ENCODE data around the gene PLAU.

GRCh38 chr10:73876971-73877370 lies 34.0 kb upstream of the PLAU start:
- TF ChIP-seq, protein P1, sequence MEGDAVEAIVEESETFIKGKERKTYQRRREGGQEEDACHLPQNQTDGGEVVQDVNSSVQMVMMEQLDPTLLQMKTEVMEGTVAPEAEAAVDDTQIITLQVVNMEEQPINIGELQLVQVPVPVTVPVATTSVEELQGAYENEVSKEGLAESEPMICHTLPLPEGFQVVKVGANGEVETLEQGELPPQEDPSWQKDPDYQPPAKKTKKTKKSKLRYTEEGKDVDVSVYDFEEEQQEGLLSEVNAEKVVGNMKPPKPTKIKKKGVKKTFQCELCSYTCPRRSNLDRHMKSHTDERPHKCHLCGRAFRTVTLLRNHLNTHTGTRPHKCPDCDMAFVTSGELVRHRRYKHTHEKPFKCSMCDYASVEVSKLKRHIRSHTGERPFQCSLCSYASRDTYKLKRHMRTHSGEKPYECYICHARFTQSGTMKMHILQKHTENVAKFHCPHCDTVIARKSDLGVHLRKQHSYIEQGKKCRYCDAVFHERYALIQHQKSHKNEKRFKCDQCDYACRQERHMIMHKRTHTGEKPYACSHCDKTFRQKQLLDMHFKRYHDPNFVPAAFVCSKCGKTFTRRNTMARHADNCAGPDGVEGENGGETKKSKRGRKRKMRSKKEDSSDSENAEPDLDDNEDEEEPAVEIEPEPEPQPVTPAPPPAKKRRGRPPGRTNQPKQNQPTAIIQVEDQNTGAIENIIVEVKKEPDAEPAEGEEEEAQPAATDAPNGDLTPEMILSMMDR (conservative IDR thresholded peaks at IDR 0.05 in 1 of 2, IDR thresholded peaks at IDR 0.05 in 1 of 2; ENCODE audit: low read depth in 1 of 2, low read length in 2 of 2): no peak
- no peak for TF ChIP-seq EZH2 (IDR thresholded peaks at IDR 0.05; ENCODE audit: low read length, missing control alignments)
